ENCODE results near the gene DDX49. TPM values are rescaled to one million over a fixed set of nuclear protein-coding genes. Genes with fewer than 3 reads are reported as not detected.
A peak's percentile ranks its signal among the peaks of the same experiment; 100 is the strongest.

Gene DDX49
- total RNA-seq, 2 experiments from 2014 or later: 61.0 to 61.6 TPM

DNA sequence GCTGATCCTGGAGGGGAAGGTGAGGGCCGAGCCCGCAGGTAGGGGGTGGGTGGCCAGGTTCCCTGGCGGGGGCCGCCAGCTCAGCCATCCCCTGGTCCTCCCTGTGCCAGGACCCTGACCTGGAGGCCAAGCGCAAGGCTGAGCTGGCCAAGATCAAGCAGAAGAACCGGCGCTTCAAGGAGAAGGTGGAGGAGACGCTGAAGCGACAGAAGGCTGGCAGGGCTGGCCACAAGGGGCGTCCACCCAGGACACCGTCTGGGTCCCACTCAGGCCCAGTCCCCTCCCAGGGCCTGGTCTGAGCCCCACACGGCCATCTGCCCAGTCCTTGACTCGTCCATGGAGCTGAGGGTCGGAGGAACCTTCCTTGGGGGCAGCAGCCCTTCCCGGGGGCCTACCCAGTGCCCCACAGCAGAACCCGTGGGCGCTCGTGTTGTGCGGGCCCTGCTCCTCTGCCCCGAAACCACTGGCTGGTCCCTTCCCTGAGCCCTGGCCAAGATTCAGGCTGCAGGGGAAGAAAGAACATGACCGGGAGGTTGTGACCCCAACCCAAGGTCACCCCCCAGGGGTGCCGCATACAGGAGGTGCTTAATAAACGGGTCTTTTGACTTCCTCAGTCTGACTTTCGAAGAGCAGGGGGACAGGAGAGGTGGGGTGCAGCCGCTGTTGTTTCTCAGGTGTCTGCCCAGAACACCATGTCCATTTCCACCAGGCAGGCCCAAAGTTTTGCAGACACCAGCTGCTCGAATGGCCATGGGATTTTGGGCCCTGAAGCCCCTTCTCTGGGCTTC is 8.7 kb downstream of the DDX49 start:
- Mint-ChIP-seq H3K4me1 (ENCODE audit: low read depth) (peaks cover 3% of the 10 kb centered on the region), H3K27ac (no peak overlapping the region), H3K36me3 (ENCODE audit: low read depth) (peaks cover 26% of the 10 kb centered on the region), H3K4me3 (no peak overlapping the region), H3K9me3 (no peaks in the 10 kb centered on the region), H3K27me3 (peaks cover 7% of the 10 kb centered on the region)
- ChIA-PET CTCF (no interaction called here), POLR2A (interaction anchor here (0.6 to 4.5 kb wide), 4 partner anchors 9 to 339 kb away, joined by 3 to 33 read pairs (median 4); partner anchors contain the start of genes COPE and DDX49)
- DNase-seq (no peak), ATAC-seq (no peak)
- TF ChIP-seq, protein P1, sequence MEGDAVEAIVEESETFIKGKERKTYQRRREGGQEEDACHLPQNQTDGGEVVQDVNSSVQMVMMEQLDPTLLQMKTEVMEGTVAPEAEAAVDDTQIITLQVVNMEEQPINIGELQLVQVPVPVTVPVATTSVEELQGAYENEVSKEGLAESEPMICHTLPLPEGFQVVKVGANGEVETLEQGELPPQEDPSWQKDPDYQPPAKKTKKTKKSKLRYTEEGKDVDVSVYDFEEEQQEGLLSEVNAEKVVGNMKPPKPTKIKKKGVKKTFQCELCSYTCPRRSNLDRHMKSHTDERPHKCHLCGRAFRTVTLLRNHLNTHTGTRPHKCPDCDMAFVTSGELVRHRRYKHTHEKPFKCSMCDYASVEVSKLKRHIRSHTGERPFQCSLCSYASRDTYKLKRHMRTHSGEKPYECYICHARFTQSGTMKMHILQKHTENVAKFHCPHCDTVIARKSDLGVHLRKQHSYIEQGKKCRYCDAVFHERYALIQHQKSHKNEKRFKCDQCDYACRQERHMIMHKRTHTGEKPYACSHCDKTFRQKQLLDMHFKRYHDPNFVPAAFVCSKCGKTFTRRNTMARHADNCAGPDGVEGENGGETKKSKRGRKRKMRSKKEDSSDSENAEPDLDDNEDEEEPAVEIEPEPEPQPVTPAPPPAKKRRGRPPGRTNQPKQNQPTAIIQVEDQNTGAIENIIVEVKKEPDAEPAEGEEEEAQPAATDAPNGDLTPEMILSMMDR (IDR thresholded peaks at IDR 0.05): no peak
- intact Hi-C loops (cut with micrococcal nuclease): no loop called here

DNA sequence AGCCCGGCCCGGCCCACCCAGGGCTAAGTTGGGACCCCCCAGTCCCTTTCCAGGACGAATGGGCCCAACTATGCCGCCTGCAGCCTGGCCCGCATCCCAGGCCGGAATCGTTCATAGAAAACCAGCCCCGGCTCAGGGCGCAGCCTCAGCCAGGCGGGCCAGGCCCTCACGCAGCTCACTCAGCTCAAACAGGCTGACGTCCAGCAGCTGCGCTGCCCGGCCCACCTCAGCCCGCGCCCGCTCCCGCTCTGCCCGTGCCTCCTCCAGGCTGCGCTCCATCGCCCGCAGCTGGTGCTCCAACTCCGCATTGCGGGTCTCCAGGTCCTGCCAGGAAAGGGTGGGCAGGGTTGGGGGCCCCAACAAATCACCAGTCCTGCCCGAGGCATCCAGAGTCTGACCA is 9.8 kb downstream of the DDX49 start:
- no peaks in the 10 kb centered on the region for H3K9me3 Mint-ChIP-seq
- peaks cover 13% of the 10 kb centered on the region for H3K27me3 Mint-ChIP-seq
- CTCF ChIA-PET: no interaction called here
- no peak overlapping the region for H3K4me3 Mint-ChIP-seq
- H3K27ac Mint-ChIP-seq: no peak overlapping the region
- ATAC-seq (no peak), DNase-seq (no peak)
- peaks cover 17% of the 10 kb centered on the region for H3K36me3 Mint-ChIP-seq (ENCODE audit: low read depth)
- POLR2A ChIA-PET: interaction anchor here (1.1 to 4.5 kb wide), 3 partner anchors 10 to 12 kb away, joined by 3 to 33 read pairs (median 4); partner anchors contain the start of genes COPE and DDX49
- intact Hi-C loops (cut with micrococcal nuclease): no loop called here
- TF ChIP-seq, protein P1 (IDR thresholded peaks at IDR 0.05): no peak
- H3K4me1 Mint-ChIP-seq (ENCODE audit: low read depth): peaks cover 3% of the 10 kb centered on the region

DNA sequence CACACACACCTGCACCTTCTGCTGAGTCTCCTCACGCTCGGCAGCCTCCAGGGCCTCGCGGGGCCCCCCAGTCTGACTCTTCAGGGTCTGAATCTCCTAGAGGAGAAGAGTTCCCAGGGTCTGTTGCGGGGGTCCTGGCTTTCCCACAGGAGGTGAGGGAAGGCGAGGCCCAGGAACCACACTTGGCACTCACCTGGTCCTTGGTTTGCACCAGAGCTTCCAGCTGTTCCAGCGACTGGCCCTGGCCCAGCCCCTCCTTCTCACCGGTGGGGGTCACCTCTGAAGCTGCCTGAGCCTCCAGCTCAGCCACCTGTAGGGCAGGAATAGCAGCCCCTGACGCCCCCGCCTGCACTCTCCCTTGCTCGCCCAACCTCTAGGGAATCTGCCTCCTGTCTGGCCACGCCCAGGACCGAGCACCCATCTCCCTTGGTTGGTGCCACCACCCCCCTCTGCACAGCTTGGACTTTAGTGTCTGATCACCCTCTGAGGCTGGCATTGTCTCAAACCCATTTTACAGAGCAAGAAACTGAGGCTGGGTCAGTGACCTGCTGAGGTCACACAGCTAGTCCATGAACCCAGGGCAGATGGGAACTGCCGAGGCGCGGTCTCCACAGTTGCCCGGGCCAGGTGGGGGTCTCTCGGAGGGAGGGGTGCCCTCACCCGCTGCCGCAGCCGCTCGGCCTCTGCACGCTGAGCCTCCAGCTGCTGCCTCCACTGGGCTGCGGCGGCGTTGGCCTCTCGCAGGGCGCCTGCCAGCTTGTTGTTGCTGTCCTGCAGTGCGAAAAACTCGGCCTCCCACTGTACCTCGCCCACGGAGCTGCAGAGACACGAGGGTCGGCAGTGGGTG is 12.0 kb downstream of the DDX49 start:
- H3K27me3 Mint-ChIP-seq: peaks cover 14% of the 10 kb centered on the region
- H3K4me1 Mint-ChIP-seq (ENCODE audit: low read depth): peaks cover 3% of the 10 kb centered on the region
- ChIA-PET POLR2A (interaction anchor here (0.6 to 4.5 kb wide), 5 partner anchors 9 to 564 kb away, joined by 3 to 33 read pairs (median 3); partner anchors contain the start of genes COPE and DDX49), CTCF (no interaction called here)
- H3K9me3 Mint-ChIP-seq: no peaks in the 10 kb centered on the region
- no peak overlapping the region for H3K27ac Mint-ChIP-seq
- DNase-seq: no peak
- intact Hi-C loops (cut with micrococcal nuclease): no loop called here
- peaks cover 5% of the 10 kb centered on the region for H3K36me3 Mint-ChIP-seq (ENCODE audit: low read depth)
- no peak for ATAC-seq
- TF ChIP-seq, protein P1 (IDR thresholded peaks at IDR 0.05): no peak
- H3K4me3 Mint-ChIP-seq: no peak overlapping the region

DNA sequence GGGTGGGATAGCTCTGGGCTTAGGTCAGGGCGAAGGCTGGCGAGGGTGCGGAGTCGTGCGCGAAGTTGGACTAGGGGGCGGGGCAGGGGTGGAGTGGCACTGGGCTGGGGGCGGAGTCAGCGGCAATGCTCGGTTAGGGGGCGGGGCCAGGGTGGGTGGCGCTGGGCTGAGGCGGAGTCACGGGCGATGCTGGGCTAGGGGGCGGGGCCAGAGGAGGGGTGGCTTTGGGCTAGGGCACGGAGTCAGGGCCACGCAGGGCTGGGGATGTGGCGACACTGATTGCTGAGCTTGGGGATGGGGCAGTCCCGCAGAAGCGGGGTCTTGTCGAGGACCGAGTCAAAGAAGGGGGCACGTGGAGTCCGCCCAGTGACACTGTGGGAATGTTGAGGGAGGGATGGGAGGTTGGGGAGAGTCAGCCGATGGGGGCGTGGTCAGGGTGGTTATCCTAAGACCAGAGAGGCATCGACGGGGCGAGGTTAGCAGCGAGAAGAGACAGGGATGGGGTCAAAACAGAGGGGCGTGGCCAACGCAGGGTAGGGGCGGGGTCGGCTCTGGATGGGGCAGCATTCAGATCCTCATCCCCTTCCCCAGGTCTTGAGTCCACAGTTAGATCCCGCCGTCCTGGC is 12.8 kb downstream of the DDX49 start:
- intact Hi-C loops (cut with micrococcal nuclease): no loop called here
- TF ChIP-seq, protein P1 (IDR thresholded peaks at IDR 0.05): no peak
- Mint-ChIP-seq H3K27me3 (peaks cover 14% of the 10 kb centered on the region), H3K27ac (no peak overlapping the region), H3K4me3 (peak overlapping the region; percentile 64), H3K9me3 (no peaks in the 10 kb centered on the region), H3K4me1 (ENCODE audit: low read depth) (peaks cover 3% of the 10 kb centered on the region), H3K36me3 (ENCODE audit: low read depth) (peaks cover 5% of the 10 kb centered on the region)
- ATAC-seq (peak; percentile 98), DNase-seq (peak; percentile 90)
- CTCF ChIA-PET: no interaction called here
- POLR2A ChIA-PET: interaction anchor here (0.7 to 4.5 kb wide), 3 partner anchors 9 to 13 kb away, joined by 3 to 33 read pairs (median 4); partner anchors contain the start of genes COPE and DDX49
